Adrenal gland (tissue), 5 donors: ENCODE results near the gene DEFB128.

Experiments
- CTCF ChIP-seq, 6 experiments: fragments of 450-650 bp in 4 of 6; fragments of 200-600 bp in 2 of 6; sonication (generic) in 1 of 6; IDR thresholded peaks; 1 replicate in 5 of 6; 2 replicates in 1 of 6; pipeline versions ENCODE4 v1.5.1 to v1.8.0; 2016 to 2021; ENCODE audit warnings: antibody characterized with exemption in 6 of 6, mild to moderate bottlenecking in 2 of 6, moderate library complexity in 1 of 6
- POLR2A ChIP-seq, 2 donors: fragments of 450-650 bp; IDR thresholded peaks; one replicate each; pipeline ENCODE4 v1.6.1; 2017; ENCODE audit warnings: antibody characterized with exemption in 2 of 2, mild to moderate bottlenecking in 2 of 2, moderate library complexity in 1 of 2
- donor health status: DM: no; HTN: no; CAD: no.

- TF ChIP-seq CTCF (IDR thresholded peaks at IDR 0.05) (no peak), POLR2A (IDR thresholded peaks at IDR 0.05) (no peak)
These were observed 5.2 kb downstream of the DEFB128 start for GRCh38 chr20:184288-184687.
